HG03196 (cell line): ENCODE measurements around the gene GCC1.

Experiments used
- ATAC-seq: cut with Tn5 transposase; IDR thresholded peaks from one replicate; pipeline ENCODE4 v1.9.1; 2021; ENCODE audit not compliant: unreplicated experiment

GCC1 gene

GRCh38 chr7:127539116-127539515, 46.3 kb downstream of the GCC1 start:
- ATAC-seq, result no peak

- ATAC-seq, result no peak
These were observed 48.7 kb downstream of the GCC1 start for GRCh38 chr7:127536741-127537140.

DNA sequence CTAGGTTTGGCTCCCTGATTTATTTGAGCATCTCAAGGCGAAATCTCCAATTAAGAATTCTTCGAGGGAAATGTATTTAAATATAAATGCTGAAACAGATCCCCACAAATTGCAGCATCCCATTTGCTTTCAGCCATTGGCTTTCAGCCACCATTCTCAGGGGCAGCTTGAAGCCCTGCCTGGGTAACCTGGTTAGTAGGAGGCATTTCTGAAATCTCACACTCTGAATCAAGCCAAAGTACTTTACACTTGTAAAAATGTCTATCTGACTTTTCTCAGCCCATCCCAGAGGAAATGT, 49.1 kb downstream of the GCC1 start:
- no peak for ATAC-seq

DNA sequence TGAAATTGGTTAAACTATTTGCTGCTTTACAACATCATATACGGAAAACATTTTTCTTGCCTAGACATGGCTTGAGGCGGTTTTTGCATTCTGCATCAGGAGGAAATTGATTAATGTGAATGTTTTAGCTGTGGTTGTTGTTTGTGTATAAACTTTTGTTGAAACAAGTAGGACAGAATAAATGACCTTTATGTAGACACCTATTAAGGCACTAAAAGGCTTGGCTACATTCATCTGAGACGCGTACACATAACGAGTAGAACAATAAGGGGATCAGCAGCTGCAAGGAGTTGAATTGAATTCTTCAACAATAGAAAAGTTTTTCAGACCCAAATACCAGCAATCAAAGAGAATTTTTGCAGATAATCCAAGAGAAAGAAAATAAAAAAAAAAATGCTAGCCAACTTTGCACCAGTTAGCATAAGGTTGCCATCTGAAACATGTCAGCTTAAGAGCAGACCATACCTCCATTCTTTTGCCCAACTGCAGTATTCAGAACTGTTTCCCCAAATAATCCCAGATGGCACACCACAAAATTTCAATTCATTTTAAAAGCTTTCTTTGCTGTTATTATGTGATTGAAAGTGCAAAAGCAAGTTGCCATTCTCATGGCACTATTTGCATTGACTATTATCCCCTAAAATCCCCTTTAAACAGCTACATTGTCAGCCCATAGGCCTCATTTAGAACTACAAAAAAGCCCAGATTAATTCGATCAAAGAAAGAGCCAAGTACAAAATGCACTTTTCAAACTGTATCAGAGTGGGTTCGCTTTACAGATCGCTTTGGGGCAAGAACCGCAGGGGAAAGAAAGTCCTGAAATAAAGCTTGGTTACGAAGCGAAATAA, 49.6 kb downstream of the GCC1 start:
- ATAC-seq, result no peak

DNA sequence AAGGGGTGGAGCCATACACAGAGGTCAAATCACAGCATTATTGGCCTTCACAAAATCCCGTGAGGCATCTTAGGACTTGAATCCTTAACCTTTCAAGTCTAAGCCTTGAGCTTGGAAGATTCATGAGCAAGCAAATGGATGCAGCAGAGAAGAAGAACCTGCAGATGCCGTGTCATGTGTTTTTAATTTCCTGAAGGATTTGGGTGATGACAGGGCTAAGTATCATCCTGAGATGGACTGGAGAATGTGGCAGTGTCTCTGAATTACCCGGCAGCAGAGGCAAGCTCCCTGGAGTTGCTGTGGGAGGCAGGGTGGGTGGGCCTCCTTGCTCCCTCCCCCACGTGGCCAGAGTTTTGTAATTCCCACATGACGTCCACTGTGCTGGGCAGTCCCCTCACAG, 50.8 kb downstream of the GCC1 start:
- ATAC-seq, result no peak

DNA sequence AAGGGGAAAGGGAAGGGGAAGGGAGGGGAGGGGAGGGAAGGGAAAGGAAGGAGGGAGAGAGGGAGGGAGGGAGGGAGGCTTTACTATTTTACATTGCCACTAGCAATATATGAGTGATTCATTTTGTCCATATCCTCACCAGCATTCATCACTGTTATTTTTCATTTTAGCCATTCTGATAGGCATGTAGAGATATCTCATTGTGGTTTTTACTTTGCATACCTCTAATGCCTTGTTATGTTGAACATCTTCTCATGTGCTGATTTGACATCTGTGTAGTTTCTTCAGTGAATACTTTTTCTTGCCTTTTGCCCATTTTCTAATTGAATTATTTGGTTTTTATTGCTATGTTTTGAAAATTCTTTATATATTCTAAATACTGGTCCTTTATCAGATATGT, 52.7 kb downstream of the GCC1 start:
- no peak for ATAC-seq

DNA sequence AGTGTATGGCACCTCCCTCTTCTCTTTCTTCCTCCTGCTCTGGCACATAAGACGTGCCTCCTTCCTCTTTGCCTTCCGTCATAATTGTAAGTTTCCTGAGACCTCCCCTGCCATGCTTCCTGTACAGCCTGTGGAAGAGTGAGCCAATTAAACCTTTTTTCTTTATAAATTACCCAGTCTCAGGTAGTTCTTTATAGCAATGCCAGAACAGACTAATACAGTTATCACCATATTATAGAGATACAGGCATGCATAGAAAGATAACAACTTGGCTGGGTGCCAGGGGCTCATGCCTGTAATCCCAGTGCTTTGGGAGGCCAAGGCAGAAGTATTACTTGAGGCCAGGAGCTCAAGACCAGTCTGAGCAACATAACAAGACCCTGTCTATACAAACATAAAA, 53.2 kb downstream of the GCC1 start:
- no peak for ATAC-seq
